Testis (tissue), 5 donors: ENCODE measurements around the gene OR1M1. TPM values are rescaled to one million over a fixed set of nuclear protein-coding genes. Genes with fewer than 3 reads are reported as not detected.

ENCODE experiments used
- DNase-seq: peaks from one replicate; pipeline ENCODE4 v3.0.0-alpha.2; 2019
- H3K27ac ChIP-seq, 2 donors: fragments of 200-600 bp; sonication (generic); one replicate each; pipeline ENCODE4 v1.5.1; 2019
- H3K27me3 ChIP-seq: fragments of 200-600 bp; sonication (generic); one replicate; pipeline ENCODE4 v1.5.1; 2019
- H3K36me3 ChIP-seq: fragments of 200-600 bp; sonication (generic); one replicate; pipeline ENCODE4 v1.5.1; 2017; ENCODE audit warnings: low read depth; ENCODE audit errors: missing control alignments
- H3K4me1 ChIP-seq: fragments of 200-600 bp; sonication (generic); one replicate; pipeline ENCODE4 v1.5.1; 2019
- H3K4me3 ChIP-seq, 2 donors: fragments of 200-600 bp; sonication (generic); one replicate each; pipeline ENCODE4 v1.5.1; 2017 to 2019
- H3K9me3 ChIP-seq: fragments of 200-600 bp; sonication (generic); one replicate; pipeline ENCODE4 v1.5.1; 2017
- POLR2A ChIP-seq: fragments of 450-650 bp; IDR thresholded peaks from one replicate; pipeline ENCODE4 v1.6.1; 2017; ENCODE audit warnings: antibody characterized with exemption, mild to moderate bottlenecking, moderate library complexity
- WGBS, 2 donors: methylation state at CpG; one replicate each; pipeline ENCODE4 v1.1.5; 2018; 5-methylcytosine and 5-hydroxymethylcytosine counted together
- intact Hi-C: fragments of 100-400 bp; cut with DNase I; formaldehyde crosslinking; loops from one replicate; pipeline ENCODE4 v1.15.1; 2023; ENCODE audit warnings: low total_unique reads
- long read RNA-seq, 2 donors: transcript quantifications; one replicate each; lab custom pipeline, GENCODE V29; 2026
- polyA plus RNA-seq: library from polyadenylated mRNA; stranded (reverse); fragments of 350-450 nt; fragmentation: Illumina TruSeq; extraction: RNeasy Lipid Tissue Mini Kit (QIAGEN cat#74804); gene quantifications from one replicate; pipeline ENCODE4 v1.2.3, GENCODE V29; 2014; ENCODE audit warnings: low read depth, low replicate concordance; ENCODE audit not compliant: insufficient read depth
- total RNA-seq, 2 donors: library from RNA; depleted of rRNA; stranded (reverse); fragments of >200 nt; gene quantifications; one replicate each; pipeline ENCODE4 v1.2.3, GENCODE V29; 2016
- TF ChIP-seq, protein P1 (sequence below), 3 experiments: fragments of 450-650 bp in 2 of 3; fragments of 200-600 bp in 1 of 3; sonication (generic) in 1 of 3; IDR thresholded peaks; one replicate each; pipeline ENCODE4 v1.5.1; 2016 to 2019; ENCODE audit warnings: antibody characterized with exemption in 3 of 3, mild to moderate bottlenecking in 2 of 3, moderate library complexity in 1 of 3

The OR1M1 gene, protein sequence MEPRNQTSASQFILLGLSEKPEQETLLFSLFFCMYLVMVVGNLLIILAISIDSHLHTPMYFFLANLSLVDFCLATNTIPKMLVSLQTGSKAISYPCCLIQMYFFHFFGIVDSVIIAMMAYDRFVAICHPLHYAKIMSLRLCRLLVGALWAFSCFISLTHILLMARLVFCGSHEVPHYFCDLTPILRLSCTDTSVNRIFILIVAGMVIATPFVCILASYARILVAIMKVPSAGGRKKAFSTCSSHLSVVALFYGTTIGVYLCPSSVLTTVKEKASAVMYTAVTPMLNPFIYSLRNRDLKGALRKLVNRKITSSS
- under 1 TPM in 1 of 2 donors, not detected in 1; 0.12 TPM for total RNA-seq
- not detected for polyA plus RNA-seq
- long read RNA-seq, donor 1: 0 reads
- long read RNA-seq, donor 2: 0 reads

DNA sequence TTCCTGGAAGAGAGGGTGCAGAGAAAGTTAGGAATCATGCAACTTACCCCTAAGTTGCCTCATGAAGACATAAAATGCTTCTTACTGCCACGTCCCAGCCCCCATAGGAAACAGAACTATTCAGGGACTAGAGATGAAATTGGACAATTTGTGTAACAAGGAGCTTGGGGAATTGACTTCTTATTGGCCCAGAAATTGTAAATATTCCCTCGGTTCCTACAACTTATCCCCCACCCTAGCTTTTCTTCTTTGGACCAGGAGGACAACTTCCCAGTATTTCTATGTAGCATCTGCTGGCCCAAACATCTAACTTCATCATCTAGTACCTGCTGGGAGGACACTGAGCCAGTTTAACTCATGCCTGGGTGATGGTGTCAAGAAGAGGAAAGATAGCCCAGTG, at the start of gene OR1M1:
OR1M1 (plus strand) TSS at position 301 of the 400 bp plus-strand sequence. CDS start 6,184 bp downstream, outside the sequence.
- Histone ChIP-seq H3K27me3 (no peaks in the 10 kb centered on the region), H3K27ac (no peak within 1 kb of the TSS), H3K36me3 (no peaks in the 10 kb centered on the region), H3K9me3 (no peaks in the 10 kb centered on the region), H3K4me3 (no peak within 1 kb of the TSS), H3K4me1 (no peaks in the 10 kb centered on the region)
- no peak for DNase-seq
- intact Hi-C loops: no loop called here
- TF ChIP-seq POLR2A: no peak
- TF ChIP-seq, protein P1, sequence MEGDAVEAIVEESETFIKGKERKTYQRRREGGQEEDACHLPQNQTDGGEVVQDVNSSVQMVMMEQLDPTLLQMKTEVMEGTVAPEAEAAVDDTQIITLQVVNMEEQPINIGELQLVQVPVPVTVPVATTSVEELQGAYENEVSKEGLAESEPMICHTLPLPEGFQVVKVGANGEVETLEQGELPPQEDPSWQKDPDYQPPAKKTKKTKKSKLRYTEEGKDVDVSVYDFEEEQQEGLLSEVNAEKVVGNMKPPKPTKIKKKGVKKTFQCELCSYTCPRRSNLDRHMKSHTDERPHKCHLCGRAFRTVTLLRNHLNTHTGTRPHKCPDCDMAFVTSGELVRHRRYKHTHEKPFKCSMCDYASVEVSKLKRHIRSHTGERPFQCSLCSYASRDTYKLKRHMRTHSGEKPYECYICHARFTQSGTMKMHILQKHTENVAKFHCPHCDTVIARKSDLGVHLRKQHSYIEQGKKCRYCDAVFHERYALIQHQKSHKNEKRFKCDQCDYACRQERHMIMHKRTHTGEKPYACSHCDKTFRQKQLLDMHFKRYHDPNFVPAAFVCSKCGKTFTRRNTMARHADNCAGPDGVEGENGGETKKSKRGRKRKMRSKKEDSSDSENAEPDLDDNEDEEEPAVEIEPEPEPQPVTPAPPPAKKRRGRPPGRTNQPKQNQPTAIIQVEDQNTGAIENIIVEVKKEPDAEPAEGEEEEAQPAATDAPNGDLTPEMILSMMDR (IDR thresholded peaks at IDR 0.05): no peak
- 48 to 53% methylated on average over 2 of the region's 2 CpGs for WGBS, 2 donors

DNA sequence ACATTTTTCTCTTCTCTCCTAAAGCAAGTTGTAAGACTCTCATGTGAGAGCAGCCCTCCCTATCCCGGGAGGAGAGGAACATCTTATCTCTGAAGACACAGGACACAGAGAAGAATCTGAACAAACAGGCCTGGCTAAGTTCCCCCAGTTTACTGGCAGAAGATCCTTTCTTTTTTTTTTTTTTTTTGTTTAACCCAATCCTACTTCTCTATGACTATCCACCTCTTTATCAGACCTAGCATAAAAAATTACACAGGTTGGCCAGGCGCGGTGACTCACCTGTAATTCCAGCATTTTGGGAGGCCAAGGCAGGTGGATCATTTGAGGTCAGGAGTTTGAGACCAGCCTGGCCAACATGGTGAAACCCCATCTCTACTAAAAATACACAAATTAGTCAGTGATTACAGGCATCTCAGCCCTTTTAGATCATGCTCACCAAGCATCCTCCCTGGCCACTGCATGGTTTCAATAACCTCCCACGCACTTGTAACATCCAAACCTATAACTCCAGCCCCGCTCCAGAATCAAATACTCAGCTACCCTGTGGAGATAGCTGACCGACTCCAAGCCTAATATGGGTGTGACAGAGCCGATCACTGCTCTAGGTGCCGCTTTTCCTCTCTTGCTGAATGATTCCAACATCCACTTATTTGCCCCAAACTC, 49.3 kb upstream of the OR1M1 start:
- intact Hi-C loops: no loop called here
- Histone ChIP-seq H3K36me3 (no peaks in the 10 kb centered on the region), H3K4me3 (no peak overlapping the region), H3K27me3 (no peaks in the 10 kb centered on the region), H3K4me1 (no peaks in the 10 kb centered on the region), H3K27ac (no peak overlapping the region), H3K9me3 (no peaks in the 10 kb centered on the region)
- peak; percentile 35 for DNase-seq
- WGBS, 2 donors: 58% methylated on average over 8 of the region's 8 CpGs
- no peak for TF ChIP-seq POLR2A

DNA sequence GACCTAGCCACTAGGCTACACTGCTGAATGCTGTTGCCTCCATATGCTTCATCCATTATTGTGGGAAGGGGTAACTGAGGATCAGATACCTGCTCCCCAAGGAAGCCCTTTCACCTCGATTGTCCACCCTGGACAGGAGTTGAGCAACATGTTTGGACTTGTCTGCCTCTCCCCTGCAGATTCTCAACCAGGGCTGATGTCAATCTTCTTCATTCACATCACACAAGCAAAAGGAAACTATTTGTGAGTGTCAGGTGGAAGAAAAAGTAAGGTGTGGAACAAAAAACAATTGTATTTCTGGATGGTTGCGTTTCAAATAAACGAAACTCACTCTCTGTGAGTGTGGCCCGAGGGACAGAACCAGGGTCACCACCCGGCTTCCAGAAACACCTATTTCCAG, 47.1 kb upstream of the OR1M1 start:
- Histone ChIP-seq H3K4me3 (no peak overlapping the region), H3K27me3 (no peaks in the 10 kb centered on the region), H3K36me3 (no peaks in the 10 kb centered on the region), H3K9me3 (no peaks in the 10 kb centered on the region), H3K4me1 (no peaks in the 10 kb centered on the region), H3K27ac (no peak overlapping the region)
- no peak for DNase-seq
- intact Hi-C loops: no loop called here
- 74 to 76% methylated on average over 5 of the region's 5 CpGs for WGBS, 2 donors
- TF ChIP-seq POLR2A: no peak
- TF ChIP-seq, protein P1 (IDR thresholded peaks at IDR 0.05): no peak

DNA sequence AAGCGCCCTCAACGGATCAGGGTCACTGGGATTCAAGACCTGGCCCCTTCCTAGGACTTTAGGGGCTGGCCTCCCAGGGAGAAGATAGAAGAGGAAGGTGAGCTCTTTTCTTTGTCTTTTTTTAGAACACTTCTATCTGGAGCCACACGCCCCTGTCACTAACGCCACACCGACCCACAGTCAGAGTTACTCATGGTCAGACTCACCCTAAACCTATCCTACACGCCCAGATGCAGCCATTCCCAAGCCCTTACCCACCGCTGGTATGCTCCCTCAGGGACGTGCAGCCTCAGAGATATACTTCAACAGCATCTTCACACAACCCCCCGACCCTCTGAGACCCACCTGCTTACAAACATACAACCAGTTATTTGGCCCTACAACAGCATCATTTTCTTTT, 46.7 kb upstream of the OR1M1 start:
- no peak for TF ChIP-seq POLR2A
- TF ChIP-seq, protein P1 (IDR thresholded peaks at IDR 0.05): no peak
- WGBS, 2 donors: 74 to 81% methylated on average over 9 of the region's 9 CpGs
- no peak for DNase-seq
- H3K36me3 ChIP-seq: no peaks in the 10 kb centered on the region
- intact Hi-C loops: no loop called here
- no peaks in the 10 kb centered on the region for H3K9me3 ChIP-seq
- no peaks in the 10 kb centered on the region for H3K27me3 ChIP-seq
- H3K4me3 ChIP-seq: no peak overlapping the region
- no peak overlapping the region for H3K27ac ChIP-seq
- H3K4me1 ChIP-seq: no peaks in the 10 kb centered on the region

DNA sequence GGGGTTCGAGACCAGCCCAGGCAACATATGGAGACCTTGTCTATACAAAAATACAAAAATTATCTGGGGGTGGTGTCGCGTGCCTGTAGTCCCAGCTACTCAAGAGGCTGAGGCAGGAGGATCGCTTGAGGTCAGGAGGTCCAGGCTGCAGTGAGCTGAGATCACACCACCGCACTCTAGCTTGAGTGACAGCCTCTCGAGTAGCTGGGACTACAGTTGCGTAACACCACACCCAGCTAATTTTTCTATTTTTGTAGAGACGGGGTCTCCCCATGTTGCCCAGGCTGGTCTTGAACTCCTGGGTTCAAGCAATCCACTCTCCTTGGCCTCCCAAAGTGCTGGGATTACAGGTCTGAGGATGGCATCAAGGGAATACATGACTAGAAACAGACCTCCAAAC, 45.8 kb upstream of the OR1M1 start:
- TF ChIP-seq, protein P1 (IDR thresholded peaks at IDR 0.05): no peak
- TF ChIP-seq POLR2A: no peak
- no peak for DNase-seq
- Histone ChIP-seq H3K27me3 (no peaks in the 10 kb centered on the region), H3K36me3 (no peaks in the 10 kb centered on the region), H3K27ac (no peak overlapping the region), H3K9me3 (no peaks in the 10 kb centered on the region), H3K4me3 (no peak overlapping the region), H3K4me1 (no peaks in the 10 kb centered on the region)
- WGBS, 2 donors: 80 to 93% methylated on average over 8 of the region's 8 CpGs
- intact Hi-C loops: no loop called here
